Kidney (tissue), 14 donors: ENCODE data around the gene CASS4. TPM values are rescaled to one million over a fixed set of nuclear protein-coding genes. Genes with fewer than 3 reads are reported as not detected.

Experiments
- DNase-seq, 5 donors: peaks; one replicate each; pipeline ENCODE4 v3.0.0-alpha.2; 2013 to 2020
- FAIRE-seq: peaks from 2 replicates; lab custom pipeline; 2012; peaks lifted over from hg19 to GRCh38; lab: Jason Lieb, UNC
- H3K27ac ChIP-seq, 2 donors: one replicate each; pipeline ENCODE4 v1.7.0; 2013; ENCODE audit warnings: low read depth in 2 of 2, low read length in 2 of 2, inconsistent platforms in 1 of 2
- H3K27me3 ChIP-seq: one replicate; pipeline ENCODE4 v1.7.1; 2013; ENCODE audit warnings: low read length, inconsistent platforms; ENCODE audit not compliant: control insufficient read depth, insufficient read depth
- H3K36me3 ChIP-seq, 3 donors: one replicate each; pipeline versions ENCODE4 v1.7.0 to v1.7.1; 2013; ENCODE audit warnings: low read length in 3 of 3, control low read depth in 1 of 3, inconsistent platforms in 1 of 3; ENCODE audit not compliant: insufficient read depth in 3 of 3, control insufficient read depth in 2 of 3
- H3K4me1 ChIP-seq, 3 donors: one replicate each; pipeline versions ENCODE4 v1.7.0 to v1.7.1; 2013; ENCODE audit warnings: low read length in 3 of 3, inconsistent platforms in 1 of 3, low read depth in 1 of 3; ENCODE audit not compliant: control insufficient read depth in 2 of 3, insufficient read depth in 2 of 3
- H3K4me3 ChIP-seq, 3 donors: one replicate each; pipeline versions ENCODE4 v1.7.0 to v1.8.1; 2013; ENCODE audit warnings: low read length in 3 of 3, control low read depth in 1 of 3, inconsistent platforms in 1 of 3
- H3K9ac ChIP-seq, 3 donors: one replicate each; pipeline versions ENCODE4 v1.7.0 to v1.7.1; 2013; ENCODE audit warnings: low read length in 3 of 3, control low read depth in 1 of 3, inconsistent platforms in 1 of 3
- H3K9me3 ChIP-seq, 3 donors: one replicate each; pipeline versions ENCODE4 v1.7.0 to v1.7.1; 2013; ENCODE audit warnings: low read length in 3 of 3, control low read depth in 1 of 3, inconsistent platforms in 1 of 3; ENCODE audit not compliant: control insufficient read depth in 2 of 3, insufficient read depth in 1 of 3
- intact Hi-C: fragments of 100-400 bp; cut with DNase I; formaldehyde crosslinking; loops from one replicate; pipeline ENCODE4 v1.11.1; 2022
- polyA plus RNA-seq: library from polyadenylated mRNA; stranded (reverse); fragments of 350-450 nt; fragmentation: Illumina TruSeq; extraction: RNeasy Lipid Tissue Mini Kit (QIAGEN cat#74804); gene quantifications from one replicate; pipeline ENCODE4 v1.2.3, GENCODE V29; 2014; ENCODE audit warnings: low read depth, low replicate concordance; ENCODE audit not compliant: insufficient read depth
- total RNA-seq: library from RNA; stranded (reverse); fragmentation: NEBNext Ultra II Directional; extraction: Animal tissue kit (Norgen Biotek cat#: 25700); gene quantifications from one replicate; pipeline ENCODE4 v1.2.1, GENCODE V29; 2021
- TF ChIP-seq, protein P1 (sequence below): IDR thresholded peaks from 3 replicates; pipeline ENCODE4 v1.5.1; 2012; ENCODE audit warnings: mild to moderate bottlenecking, moderate library complexity, borderline replicate concordance; ENCODE audit not compliant: insufficient read depth; ENCODE audit errors: extremely low read depth
- donor health status: control.
- donor health status: control.
- donor health status: control.
- donor health status: control.
- donor health status: control.
- donor health status: DM: yes; HTN: yes; CAD: no.
- donor health status: Normal renal cell carcinoma (clear cell type).

Gene CASS4
- total and polyA plus RNA-seq, 2 donors from 2014 or later: 0.22 to 3.0 TPM

DNA sequence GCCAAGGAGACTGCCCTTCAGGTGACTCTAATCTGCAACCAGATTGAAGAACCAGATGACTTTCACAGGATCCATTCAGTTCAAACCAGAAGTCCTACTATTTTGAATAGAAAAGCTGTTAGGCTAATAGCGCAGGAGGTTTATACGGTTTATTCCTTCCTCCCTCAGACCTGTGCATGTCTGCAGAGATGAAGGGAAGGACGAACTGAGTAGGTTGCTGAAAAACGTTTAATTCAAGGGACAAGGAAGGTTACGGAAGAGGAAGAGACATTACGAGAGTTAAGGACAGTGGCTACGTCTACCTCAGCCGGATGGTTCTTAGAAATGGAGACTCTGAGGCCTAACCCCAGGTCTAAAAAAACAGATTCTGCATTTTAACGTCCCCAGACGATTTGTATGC lies 21.0 kb upstream of the CASS4 start:
- H3K9me3 ChIP-seq: no peaks in the 10 kb centered on the region
- peaks cover 0 to 15% (median 9%) of the 10 kb centered on the region in 3 donors for H3K4me1 ChIP-seq
- H3K4me3 ChIP-seq: peak overlapping the region; percentile 96 to 100 (median 97)
- TF ChIP-seq, protein P1, sequence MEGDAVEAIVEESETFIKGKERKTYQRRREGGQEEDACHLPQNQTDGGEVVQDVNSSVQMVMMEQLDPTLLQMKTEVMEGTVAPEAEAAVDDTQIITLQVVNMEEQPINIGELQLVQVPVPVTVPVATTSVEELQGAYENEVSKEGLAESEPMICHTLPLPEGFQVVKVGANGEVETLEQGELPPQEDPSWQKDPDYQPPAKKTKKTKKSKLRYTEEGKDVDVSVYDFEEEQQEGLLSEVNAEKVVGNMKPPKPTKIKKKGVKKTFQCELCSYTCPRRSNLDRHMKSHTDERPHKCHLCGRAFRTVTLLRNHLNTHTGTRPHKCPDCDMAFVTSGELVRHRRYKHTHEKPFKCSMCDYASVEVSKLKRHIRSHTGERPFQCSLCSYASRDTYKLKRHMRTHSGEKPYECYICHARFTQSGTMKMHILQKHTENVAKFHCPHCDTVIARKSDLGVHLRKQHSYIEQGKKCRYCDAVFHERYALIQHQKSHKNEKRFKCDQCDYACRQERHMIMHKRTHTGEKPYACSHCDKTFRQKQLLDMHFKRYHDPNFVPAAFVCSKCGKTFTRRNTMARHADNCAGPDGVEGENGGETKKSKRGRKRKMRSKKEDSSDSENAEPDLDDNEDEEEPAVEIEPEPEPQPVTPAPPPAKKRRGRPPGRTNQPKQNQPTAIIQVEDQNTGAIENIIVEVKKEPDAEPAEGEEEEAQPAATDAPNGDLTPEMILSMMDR: no peak
- DNase-seq (no peak), FAIRE-seq (no peak)
- H3K27ac ChIP-seq: no peak overlapping the region
- no peaks in the 10 kb centered on the region for H3K27me3 ChIP-seq
- H3K9ac ChIP-seq: peak overlapping the region in 1 of 3 donors; percentile 81
- H3K36me3 ChIP-seq: peaks cover 3 to 9% (median 6%) of the 10 kb centered on the region in 3 donors
- intact Hi-C loops: no loop called here

DNA sequence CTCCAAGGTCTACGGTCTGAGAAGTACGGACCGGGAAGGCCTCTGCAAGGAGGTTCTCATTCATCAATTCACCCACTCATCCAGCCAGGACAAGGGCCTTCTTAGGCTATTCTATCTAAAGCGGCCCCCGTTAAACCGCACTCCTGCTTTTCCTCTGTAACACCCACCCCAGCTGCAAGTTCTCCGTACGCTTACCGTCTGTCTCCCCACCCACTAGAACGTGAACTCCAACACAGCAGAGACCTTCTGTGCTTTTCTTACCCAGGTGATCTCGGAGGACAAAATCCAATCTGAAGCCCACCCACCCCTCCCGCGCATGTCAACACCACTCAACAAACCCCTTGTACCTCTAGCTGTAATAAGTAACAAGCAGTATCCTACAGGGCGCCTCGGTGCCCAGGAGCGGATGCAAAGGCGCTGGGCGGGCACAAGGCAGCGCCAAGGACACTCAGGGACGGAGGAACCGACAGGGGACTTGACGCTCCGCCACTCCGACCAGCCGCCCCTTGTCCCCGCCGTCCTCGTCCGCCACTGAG lies 20.4 kb upstream of the CASS4 start:
- Histone ChIP-seq H3K27me3 (no peaks in the 10 kb centered on the region), H3K27ac (peak overlapping the region in 1 of 2 donors; percentile 91), H3K9me3 (no peaks in the 10 kb centered on the region), H3K4me3 (peak overlapping the region; percentile 96 to 100 (median 97)), H3K4me1 (peaks cover 0 to 15% (median 9%) of the 10 kb centered on the region in 3 donors), H3K9ac (peak overlapping the region in 2 of 3 donors; percentile 81 to 96), H3K36me3 (peaks cover 2 to 10% (median 10%) of the 10 kb centered on the region in 3 donors)
- TF ChIP-seq, protein P1: no peak
- FAIRE-seq (no peak), DNase-seq (peak in 1 of 5 donors; percentile 9)
- intact Hi-C loops: no loop called here

DNA sequence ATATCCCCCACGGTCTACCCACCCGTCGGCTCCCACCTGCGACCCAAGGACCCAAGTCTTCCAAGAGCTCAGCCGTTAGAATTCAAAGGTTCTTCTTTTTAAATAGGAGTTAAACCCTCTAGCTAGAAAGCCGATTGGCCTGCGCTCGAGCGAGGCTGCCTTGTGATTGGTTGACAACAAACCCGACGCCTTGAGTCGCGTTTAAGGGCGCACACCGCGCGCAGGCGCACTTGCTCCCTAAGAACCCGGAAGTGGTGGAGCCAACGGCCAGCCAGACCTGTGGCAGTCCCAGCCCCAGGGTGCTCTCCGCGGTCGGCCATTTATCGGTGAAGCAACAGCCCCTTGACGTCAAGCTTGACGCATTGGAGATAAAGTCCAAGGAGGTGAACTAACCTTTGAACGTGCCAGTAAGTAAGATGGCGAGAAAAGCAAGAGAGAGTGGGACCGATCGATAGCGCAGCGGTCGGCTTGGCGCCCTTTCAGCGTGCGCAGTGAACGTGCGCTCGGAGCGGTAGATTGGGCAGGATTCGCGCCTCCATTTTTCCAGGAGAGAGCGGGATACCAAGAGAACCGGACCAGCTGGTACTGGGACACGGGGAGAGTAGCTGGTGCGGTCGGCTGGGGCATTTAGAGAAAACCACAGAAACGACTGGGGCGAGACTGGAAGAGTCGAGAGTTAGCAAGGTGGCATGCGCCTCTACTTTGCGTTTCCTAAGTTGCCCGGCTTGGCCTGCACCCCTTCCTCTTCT lies 19.8 kb upstream of the CASS4 start, which contains the start of the genes AURKA and CSTF1:
TSS of gene AURKA (minus strand) at position 84 of the 749 bp plus-strand sequence. CDS start 4,018 bp downstream, outside the sequence.
TSS of gene CSTF1 (plus strand) at position 514 of the 749 bp plus-strand sequence. CDS start 2,908 bp downstream, outside the sequence.
- peak; percentile 94 for FAIRE-seq
- intact Hi-C loops: no loop called here
- Histone ChIP-seq H3K9me3 (no peaks in the 10 kb centered on the region), H3K27me3 (no peaks in the 10 kb centered on the region), H3K4me1 (peaks cover 0 to 15% (median 9%) of the 10 kb centered on the region in 3 donors), H3K27ac (peak within 1 kb of the TSS; percentile 87 to 91), H3K36me3 (peaks cover 4 to 16% (median 16%) of the 10 kb centered on the region in 3 donors), H3K9ac (peak within 1 kb of the TSS; percentile 81 to 96 (median 96)), H3K4me3 (peak within 1 kb of the TSS; percentile 96 to 100 (median 97))
- TF ChIP-seq, protein P1: no peak
- peak; percentile 99 to 100 (median 99) for DNase-seq
